Ectodermal cell (in vitro differentiated cells): ENCODE measurements around the gene FOXF2. TPM values are rescaled to one million over a fixed set of nuclear protein-coding genes. Genes with fewer than 3 reads are reported as not detected.
A peak's percentile ranks its signal among the peaks of the same experiment; 100 is the strongest.
"Not testable (repeated sequence)": the region's sequence is repeated elsewhere in the genome, so short reads cannot be mapped to it uniquely, and the experiment has no call there.

ENCODE experiments used
- H3K27ac ChIP-seq: 2 replicates; pipeline ENCODE4 v1.7.0; 2013; ENCODE audit warnings: mild to moderate bottlenecking, low read depth, low read length; ENCODE audit not compliant: insufficient read depth, poor library complexity, severe bottlenecking
- H3K27me3 ChIP-seq: 2 replicates; pipeline ENCODE4 v1.7.0; 2013; ENCODE audit warnings: mild to moderate bottlenecking, low read length; ENCODE audit not compliant: insufficient read depth, control insufficient read depth, poor library complexity, severe bottlenecking
- H3K36me3 ChIP-seq: one replicate; pipeline ENCODE4 v1.7.0; 2013; ENCODE audit warnings: low read length; ENCODE audit not compliant: control insufficient read depth, insufficient read depth
- H3K4me1 ChIP-seq: one replicate; pipeline ENCODE4 v1.7.0; 2013; ENCODE audit warnings: low read length; ENCODE audit not compliant: control insufficient read depth, insufficient read depth
- H3K4me3 ChIP-seq: 2 replicates; pipeline ENCODE4 v1.7.0; 2013; ENCODE audit warnings: low read depth, low read length, control low read depth; ENCODE audit not compliant: insufficient read depth
- H3K9me3 ChIP-seq: 2 replicates; pipeline ENCODE4 v1.7.0; 2013; ENCODE audit warnings: mild to moderate bottlenecking, low read length, moderate library complexity; ENCODE audit not compliant: control insufficient read depth
- WGBS, 2 experiments: methylation state at CpG; one replicate each; pipeline ENCODE4 v1.1.7; 2013; ENCODE audit warnings: missing lambda C conversion rate in 2 of 2; 5-methylcytosine and 5-hydroxymethylcytosine counted together
- polyA plus RNA-seq, 4 experiments: library from polyadenylated mRNA; stranded (reverse); fragments of 50-300 nt; gene quantifications; one replicate each; pipeline ENCODE4 v1.2.3, GENCODE V29; 2013

FOXF2 gene
- not detected for polyA plus RNA-seq (2013, experiment 1 of 4)
- polyA plus RNA-seq (2013, experiment 2 of 4): not detected
- not detected for polyA plus RNA-seq (2013, experiment 3 of 4)
- polyA plus RNA-seq (2013, experiment 4 of 4): 0.12 TPM

GRCh38 chr6:1389369-1390132 lies at the start of gene FOXF2:
Gene FOXF2 (plus strand): TSS chr6:1389576. CDS start chr6:1389948, 372 bp downstream.
- H3K4me3 ChIP-seq: peak within 1 kb of the TSS; percentile 18
- WGBS, 2 experiments: 0% methylated on average over 100 to 101 of the region's 112 CpGs
- H3K27ac ChIP-seq: no peak within 1 kb of the TSS
- no peaks in the 10 kb centered on the region for H3K9me3 ChIP-seq
- peaks cover 35% of the 10 kb centered on the region for H3K4me1 ChIP-seq
- no peaks in the 10 kb centered on the region for H3K36me3 ChIP-seq
- peaks cover 100% of the 10 kb centered on the region for H3K27me3 ChIP-seq

DNA sequence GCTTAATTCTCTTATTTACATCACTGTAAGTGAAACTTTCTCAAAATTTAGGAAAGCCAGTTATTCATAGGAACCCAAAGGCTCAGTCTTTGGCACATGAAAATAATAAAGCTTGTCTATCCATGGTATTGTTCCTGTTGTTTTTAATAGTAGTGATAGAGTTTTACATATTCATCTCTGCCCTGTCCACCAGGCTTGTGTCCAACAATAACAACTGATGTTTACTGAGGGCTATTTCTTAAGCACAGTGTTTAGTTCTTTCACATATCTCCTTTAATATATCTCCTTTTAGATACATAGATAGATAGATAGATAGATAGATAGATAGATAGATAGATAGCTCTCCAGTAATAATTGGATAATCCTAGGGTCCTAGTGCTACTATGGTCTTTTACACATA lies 43.3 kb upstream of the FOXF2 start:
- no peaks in the 10 kb centered on the region for H3K27me3 ChIP-seq
- no peaks in the 10 kb centered on the region for H3K9me3 ChIP-seq
- H3K4me3 ChIP-seq: no peak overlapping the region
- no peaks in the 10 kb centered on the region for H3K36me3 ChIP-seq
- H3K27ac ChIP-seq: no peak overlapping the region
- H3K4me1 ChIP-seq: peaks cover 8% of the 10 kb centered on the region

DNA sequence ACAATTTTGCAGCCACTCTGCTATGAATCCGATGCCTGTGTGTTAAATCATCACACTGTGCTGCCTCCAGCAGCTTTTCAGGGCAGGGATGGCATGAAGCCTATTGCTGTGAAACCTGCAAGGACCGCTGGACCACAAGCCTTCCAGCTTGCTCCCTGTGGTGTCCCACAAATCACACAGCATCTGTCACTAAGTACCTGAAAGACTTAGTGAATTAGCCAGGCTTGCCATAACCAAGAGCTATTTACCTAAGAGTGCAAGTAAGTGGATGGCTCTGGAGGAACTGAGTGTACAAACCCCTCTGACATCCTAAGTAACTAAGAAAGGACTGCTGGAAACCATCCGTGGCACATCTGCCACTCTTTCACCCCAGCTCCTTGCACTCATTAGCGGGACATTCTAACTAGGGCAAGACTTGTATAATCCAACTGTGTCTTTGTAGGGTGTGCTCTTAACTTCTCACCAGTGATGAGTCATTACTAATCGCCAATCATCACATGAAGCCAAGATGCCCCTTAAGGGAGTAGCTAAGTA lies 42.8 kb upstream of the FOXF2 start:
- H3K27me3 ChIP-seq: no peaks in the 10 kb centered on the region
- WGBS, 2 experiments: 90% methylated on average over 5 of the region's 5 CpGs
- H3K9me3 ChIP-seq: no peaks in the 10 kb centered on the region
- no peak overlapping the region for H3K4me3 ChIP-seq
- H3K36me3 ChIP-seq: no peaks in the 10 kb centered on the region
- H3K4me1 ChIP-seq: peaks cover 8% of the 10 kb centered on the region
- no peak overlapping the region for H3K27ac ChIP-seq

GRCh38 chr6:1347161-1347560 lies 42.2 kb upstream of the FOXF2 start:
- Histone ChIP-seq H3K36me3 (no peaks in the 10 kb centered on the region), H3K9me3 (no peaks in the 10 kb centered on the region), H3K4me3 (no peak overlapping the region), H3K4me1 (peaks cover 8% of the 10 kb centered on the region), H3K27ac (no peak overlapping the region), H3K27me3 (no peaks in the 10 kb centered on the region)
- WGBS, 2 experiments: 91 to 96% methylated on average over 3 of the region's 3 CpGs

DNA sequence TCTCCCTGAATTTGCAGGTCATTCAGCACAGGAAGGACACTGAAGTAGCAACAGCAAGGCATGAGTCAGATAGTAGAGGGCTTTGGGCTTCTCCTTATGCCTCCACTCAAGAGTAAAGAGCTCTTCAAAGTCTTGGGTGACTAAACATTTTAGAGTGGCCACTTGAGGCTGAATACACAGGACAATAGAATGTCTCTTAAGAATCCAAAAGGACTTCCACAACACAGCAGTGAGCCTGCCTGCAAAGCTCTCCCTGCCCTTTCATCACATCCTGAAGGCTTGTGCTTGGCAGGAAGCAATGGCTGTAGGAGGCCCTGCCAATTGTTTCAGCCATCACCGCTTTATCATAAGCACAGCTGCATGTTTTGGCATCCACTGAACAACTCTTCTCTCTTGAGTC lies 40.7 kb upstream of the FOXF2 start:
- Histone ChIP-seq H3K4me1 (peaks cover 8% of the 10 kb centered on the region), H3K27ac (no peak overlapping the region), H3K27me3 (no peaks in the 10 kb centered on the region), H3K36me3 (no peaks in the 10 kb centered on the region), H3K4me3 (no peak overlapping the region), H3K9me3 (no peaks in the 10 kb centered on the region)
- 30 to 35% methylated on average over 1 of the region's 1 CpG for WGBS, 2 experiments

- no peaks in the 10 kb centered on the region for H3K27me3 ChIP-seq
- H3K4me3 ChIP-seq: no peak overlapping the region
- 69 to 71% methylated on average over 1 of the region's 1 CpG for WGBS, 2 experiments
- H3K27ac ChIP-seq: no peak overlapping the region
- H3K9me3 ChIP-seq: no peaks in the 10 kb centered on the region
- H3K4me1 ChIP-seq: peaks cover 8% of the 10 kb centered on the region
- H3K36me3 ChIP-seq: no peaks in the 10 kb centered on the region
Measured at GRCh38 chr6:1349655-1350054, 39.7 kb upstream of the FOXF2 start.

DNA sequence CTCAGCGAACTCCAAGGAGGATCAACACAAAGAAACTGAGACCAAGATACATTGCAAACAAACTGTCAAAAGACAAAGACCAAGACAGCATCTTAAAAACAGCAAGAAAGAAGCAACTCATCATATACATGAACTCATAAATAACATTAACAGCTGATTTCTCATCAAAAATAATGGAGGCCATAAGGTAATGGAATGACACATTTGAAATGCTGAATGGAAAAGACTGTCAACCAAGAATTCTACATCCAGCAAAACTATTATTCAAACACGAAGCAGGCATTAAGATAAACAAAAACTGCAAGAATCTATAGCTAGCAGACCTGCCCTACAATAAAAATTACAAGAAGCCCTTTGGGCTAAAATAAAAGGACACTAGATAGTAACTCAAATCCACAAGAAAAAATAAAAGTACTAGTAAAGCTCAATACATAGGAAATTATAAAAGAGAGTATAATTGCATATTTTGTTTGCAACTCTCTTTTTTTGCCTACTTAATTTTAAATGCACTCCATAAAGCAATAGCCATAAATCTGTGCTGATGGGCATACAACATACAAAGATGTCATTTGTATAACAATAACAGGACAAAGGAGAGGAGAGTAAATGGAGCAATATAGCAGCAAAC lies 37.9 kb upstream of the FOXF2 start:
- 86 to 97% methylated on average over 2 of the region's 2 CpGs for WGBS, 2 experiments
- H3K36me3 ChIP-seq: no peaks in the 10 kb centered on the region
- no peaks in the 10 kb centered on the region for H3K9me3 ChIP-seq
- peaks cover 8% of the 10 kb centered on the region for H3K4me1 ChIP-seq
- H3K27me3 ChIP-seq: no peaks in the 10 kb centered on the region
- no peak overlapping the region for H3K27ac ChIP-seq
- H3K4me3 ChIP-seq: no peak overlapping the region

GRCh38 chr6:1355068-1355467 lies 34.3 kb upstream of the FOXF2 start:
- H3K27me3 ChIP-seq, H3K27ac ChIP-seq, H3K9me3 ChIP-seq, H3K36me3 ChIP-seq, H3K4me1 ChIP-seq, H3K4me3 ChIP-seq: not testable (repeated sequence)

DNA sequence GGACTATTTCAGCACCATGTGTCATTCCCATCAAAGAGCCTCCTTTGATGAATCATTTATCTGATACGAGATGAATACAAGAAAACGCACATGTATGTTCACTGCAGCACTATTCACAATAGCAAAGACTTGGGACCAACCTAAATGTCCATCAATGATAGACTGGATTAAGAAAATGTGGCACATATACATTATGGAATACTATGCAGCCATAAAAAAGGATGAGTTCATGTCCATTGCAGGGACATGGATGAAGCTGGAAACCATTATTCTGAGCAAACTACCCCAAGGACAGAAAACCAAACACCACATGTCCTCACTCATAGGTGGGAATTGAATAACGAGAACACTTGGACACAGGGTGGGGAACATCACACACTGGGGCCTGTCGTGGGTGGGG lies 27.7 kb upstream of the FOXF2 start:
- H3K27ac ChIP-seq, H3K4me1 ChIP-seq, H3K36me3 ChIP-seq, H3K4me3 ChIP-seq, H3K27me3 ChIP-seq, H3K9me3 ChIP-seq: not testable (repeated sequence)
- WGBS, 2 experiments: 79 to 90% methylated on average over 2 of the region's 4 CpGs

DNA sequence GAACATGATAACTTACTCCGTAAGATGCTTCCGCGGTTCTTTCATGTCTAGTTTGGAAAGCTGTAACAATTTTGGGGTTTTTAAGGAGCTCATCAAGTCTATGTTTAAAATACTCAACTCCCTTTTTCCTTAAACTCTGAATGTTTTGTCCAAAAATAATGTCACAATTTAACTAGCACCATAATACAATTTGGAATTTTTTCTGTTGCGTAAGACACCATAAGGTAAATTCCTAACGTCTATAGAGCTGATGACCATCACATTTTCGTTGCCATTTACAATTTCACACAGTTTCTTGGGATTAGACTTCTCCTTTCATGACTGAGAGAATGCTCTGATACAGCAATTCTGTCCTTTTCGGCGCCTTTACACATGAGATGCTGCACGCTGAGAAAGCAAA lies 26.7 kb upstream of the FOXF2 start:
- 94 to 95% methylated on average over 7 to 9 of the region's 9 CpGs for WGBS, 2 experiments
- Histone ChIP-seq H3K27me3 (no peaks in the 10 kb centered on the region), H3K27ac (no peak overlapping the region), H3K4me1 (peaks cover 6% of the 10 kb centered on the region), H3K4me3 (no peak overlapping the region), H3K9me3 (no peaks in the 10 kb centered on the region), H3K36me3 (no peaks in the 10 kb centered on the region)
